HG03060 (cell line): ENCODE data around the gene PDCD7.
"Not testable (repeated sequence)": the region's sequence is repeated elsewhere in the genome, so short reads cannot be mapped to it uniquely, and the experiment has no call there.

ENCODE experiments used
- ATAC-seq: cut with Tn5 transposase; IDR thresholded peaks from one replicate; pipeline ENCODE4 v1.9.1; 2021; ENCODE audit warnings: low read depth, moderate number of reproducible peaks; ENCODE audit not compliant: unreplicated experiment

PDCD7 gene

DNA sequence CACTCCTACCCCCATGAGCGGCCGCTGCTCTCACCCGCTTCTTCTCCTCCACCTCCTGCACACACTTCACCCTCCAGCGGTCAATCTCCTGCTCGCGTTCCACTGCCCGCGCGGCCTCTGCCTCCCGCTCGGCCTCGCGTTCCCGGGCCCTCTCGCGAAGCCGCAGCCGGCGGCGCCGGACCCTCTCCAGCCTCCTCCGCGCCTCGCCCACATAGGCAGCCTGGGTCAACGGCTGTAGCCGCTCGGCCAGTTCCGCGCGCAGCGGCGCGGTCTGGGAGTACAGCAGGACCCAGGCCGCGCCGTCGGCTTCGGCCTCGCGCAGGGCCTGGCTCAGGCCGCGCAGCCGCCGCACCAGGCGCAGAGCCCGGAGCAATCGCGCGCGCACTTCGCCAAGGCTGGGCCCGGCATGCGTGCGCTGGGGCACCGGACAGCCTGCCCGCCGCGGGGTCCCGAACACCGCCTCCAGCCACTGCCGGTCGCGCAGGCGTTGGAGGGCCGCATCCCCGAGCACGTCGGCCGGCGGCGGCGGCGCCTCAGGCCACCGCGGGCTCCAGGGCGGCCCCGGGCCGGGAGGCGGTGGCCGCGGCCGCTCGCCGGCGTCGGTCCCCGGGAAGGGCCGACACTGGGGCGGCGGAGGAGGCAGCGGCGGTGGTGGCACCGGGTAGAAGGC lies 595 bp downstream of the PDCD7 start:
- ATAC-seq, result no peak

DNA sequence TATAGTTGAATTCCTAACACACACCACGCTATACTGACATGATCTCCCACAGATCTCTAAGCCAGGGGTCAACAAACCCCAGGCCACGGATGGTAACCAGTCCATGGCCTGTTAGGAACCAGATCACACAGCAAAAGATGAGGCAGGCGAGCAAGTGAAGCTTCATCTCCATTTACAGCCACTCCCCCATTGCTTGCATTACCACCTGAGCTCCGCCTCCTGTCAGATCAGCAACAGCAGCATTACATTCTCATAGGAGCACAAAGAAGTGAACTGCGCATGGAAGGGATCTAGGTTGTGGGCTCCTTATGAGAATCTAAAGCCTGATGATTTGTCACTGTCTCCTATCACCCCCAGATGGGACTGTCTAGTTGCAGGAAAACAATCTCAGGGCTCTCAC lies 2.7 kb downstream of the PDCD7 start:
- ATAC-seq, result no peak

DNA sequence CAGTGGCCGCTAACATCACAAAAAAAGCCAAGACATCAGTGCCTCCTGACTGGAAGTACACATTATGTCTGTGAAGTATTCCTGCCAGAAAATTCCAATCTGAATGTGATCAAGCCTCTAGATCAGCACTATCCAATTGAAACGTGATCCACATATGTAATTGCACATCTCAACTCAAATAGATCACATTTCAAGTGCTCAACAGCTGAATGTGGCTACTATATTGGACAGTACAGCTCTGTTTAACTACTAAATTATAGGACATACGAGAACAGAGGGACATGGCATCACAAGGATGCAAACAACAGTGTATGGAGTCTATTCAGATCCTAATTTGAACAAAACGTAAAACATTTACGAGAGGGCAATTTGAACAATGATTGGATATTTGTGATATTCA lies 18.1 kb downstream of the PDCD7 start:
- no peak for ATAC-seq

DNA sequence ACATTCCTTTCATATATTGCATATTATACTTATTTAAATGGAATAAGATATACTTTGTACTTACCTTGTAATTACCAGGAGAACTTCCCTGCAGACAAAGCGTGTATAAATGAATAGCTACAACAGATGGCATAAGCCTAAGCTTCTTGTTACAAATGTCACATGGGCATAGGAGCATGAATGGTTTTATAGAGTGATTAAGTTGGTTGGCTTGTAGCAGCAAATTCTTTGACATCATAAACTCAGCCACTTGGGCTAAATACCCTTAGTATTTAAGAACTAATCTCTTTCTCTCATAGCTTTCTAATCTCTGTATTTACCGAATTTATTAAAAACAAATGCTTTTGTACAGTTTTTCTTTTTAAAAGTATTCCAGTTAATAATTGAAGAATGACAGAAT lies 18.5 kb downstream of the PDCD7 start, which contains the start of gene UBAP1L:
Gene UBAP1L (minus strand): TSS at position 115 of the 400 bp plus-strand sequence. CDS start 8,985 bp downstream, outside the sequence.
- ATAC-seq, result no peak

DNA sequence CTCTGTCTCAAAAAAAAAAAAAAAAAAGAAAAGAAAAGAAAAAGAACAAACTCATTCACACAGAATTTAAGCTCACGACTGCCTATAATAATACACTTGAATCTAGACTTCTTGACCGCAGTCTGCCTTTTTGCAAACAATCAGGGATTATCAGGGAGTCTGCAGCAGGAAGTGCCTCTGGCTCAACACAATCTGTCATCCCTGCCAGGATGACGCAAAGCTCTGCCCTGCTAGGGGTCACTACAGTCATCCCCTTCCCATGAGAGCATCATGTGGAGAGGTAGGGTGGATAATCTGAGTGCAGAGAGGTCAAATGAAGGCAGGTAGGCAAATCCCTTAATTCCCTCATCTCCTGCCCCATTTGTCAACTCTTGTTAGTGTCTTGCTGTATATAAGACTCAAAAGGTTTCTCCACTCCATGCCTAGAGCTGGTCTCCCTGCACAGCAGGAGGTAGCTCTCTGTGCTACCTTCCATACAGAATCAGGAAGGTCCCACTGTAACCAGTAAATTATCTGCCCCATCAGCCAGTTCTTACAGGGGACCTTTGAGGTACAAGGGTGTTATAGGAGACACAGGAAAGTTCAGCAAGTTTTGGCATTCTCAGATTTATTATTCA lies 22.8 kb downstream of the PDCD7 start:
- ATAC-seq, result no peak

DNA sequence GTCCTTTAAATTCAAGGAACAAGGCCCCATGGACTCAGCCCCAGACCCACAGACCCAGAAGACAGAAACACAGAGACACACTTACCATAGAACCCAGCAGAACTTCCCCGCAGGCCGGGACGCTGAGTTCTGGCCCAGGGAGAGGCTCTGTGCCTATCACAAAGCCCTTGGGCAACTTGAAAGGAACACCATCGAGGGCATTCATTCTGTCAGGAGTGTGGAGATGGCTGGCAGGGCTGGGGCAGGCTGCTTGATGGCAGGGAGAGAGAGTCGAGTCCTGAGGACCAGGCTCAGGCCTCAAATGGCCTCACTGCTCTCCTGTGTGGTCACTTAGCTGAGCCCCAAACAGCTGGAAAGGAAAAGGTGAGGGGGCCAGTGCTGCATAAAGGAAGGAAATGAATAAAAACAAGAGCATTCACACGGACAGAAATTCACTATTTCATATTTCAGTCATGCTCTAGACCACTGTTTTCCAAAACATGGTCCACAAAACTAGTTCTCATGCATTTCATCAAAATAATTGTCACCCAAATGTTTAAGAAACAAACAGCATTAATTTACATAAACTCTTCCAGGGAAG lies 27.5 kb downstream of the PDCD7 start:
- ATAC-seq, result no peak

DNA sequence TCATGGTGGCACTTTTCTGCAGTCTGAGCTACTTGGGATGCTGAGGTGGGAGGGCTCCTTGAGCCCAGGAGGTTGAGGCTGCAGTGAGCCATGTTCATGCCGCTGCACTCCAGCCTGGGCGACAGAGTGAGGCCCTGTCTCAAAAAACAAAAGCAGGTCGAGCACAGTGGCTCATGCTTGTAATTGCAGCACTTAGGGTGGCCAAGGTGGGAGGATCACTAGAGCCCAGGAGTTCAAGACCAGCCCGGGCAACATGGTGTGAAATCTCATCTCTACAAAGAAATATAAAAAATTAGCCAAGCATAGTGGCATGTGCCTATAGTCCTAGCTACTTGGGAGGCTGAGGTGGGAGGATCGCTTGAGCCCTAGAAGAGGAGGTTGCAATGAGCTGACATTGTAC lies 28.6 kb downstream of the PDCD7 start:
- no peak for ATAC-seq

DNA sequence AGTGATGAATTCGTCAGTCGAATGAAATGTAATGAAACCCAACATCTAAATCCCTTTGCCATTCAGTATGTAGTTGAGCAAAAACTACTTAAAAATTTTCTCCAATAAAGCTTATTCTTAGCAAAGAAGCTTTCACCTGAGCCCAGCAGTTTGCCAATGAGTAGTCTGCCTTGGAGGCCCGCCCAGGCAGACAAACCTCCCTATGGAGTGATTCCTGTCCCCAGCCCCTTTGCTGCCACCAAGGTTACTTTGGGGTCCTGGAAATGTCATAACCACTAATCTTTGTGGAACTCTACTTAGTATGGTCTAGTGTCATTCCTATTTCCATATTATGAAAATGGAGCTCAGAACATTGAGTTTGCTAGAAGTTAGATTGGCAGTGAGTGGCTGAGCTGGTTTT lies 30.7 kb downstream of the PDCD7 start:
- no peak for ATAC-seq

DNA sequence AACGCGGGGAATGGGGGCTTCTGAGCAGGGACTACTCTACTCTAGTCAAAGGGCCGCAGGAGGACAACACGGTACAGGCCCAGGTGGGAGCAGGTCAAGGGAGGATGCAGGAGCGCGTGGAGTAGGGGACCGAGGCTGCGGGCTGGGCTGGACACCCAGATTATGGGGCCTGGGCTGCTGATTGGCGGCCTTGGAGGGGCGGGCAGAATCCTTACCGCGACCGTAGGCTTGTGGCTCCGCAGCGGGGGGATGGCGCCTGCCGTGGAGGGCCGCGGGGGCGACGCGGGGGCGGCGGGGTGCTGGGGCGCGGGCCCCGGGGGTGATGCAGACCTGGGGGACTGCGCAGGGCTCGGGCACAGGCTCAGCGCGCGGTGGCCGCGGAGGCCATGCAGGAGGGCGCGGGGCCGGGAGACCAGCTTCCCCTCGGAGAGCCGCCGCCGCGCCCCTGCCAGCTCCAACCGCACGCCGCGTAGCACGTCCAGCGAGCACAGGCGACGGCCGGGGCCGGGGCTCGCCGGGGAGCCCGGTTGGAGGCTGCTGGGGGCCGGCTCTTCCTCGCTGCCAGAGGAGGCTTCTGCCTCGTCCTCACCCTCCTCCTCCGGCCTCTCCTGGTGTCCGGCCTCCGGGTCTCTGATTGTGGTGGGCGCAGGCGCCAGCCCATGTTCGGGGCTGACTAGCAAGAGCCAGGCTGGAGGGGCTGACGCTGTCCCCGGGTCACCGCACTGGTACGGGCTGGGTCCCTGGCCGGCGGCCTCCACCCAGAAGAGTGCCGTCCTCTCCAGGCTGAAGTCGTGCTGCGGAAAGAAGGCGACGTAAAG lies 31.5 kb downstream of the PDCD7 start:
- ATAC-seq, result no peak

DNA sequence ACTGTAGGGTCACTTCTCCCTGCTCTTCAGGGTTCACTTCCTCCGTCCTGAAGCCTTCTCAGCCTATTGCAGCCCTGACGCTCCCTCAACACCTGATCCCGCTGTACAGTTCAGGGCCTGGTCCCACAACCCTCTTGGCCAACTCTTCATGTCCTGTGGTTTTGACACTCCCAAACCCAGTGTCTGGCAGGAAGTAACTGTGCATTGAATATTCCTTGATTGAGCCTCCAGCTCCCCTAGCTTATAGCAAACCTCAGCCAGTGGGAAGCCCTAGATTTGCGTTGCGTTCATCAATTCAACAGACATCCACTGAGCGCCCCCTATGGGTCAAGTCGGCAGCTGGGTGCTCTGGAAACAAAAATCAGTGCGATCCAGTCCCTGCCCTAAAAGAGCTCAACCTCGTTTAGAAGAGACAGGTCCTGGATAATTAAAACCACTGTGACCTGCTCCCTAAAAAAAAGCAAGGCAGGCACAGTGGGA lies 32.2 kb downstream of the PDCD7 start:
- no peak for ATAC-seq

DNA sequence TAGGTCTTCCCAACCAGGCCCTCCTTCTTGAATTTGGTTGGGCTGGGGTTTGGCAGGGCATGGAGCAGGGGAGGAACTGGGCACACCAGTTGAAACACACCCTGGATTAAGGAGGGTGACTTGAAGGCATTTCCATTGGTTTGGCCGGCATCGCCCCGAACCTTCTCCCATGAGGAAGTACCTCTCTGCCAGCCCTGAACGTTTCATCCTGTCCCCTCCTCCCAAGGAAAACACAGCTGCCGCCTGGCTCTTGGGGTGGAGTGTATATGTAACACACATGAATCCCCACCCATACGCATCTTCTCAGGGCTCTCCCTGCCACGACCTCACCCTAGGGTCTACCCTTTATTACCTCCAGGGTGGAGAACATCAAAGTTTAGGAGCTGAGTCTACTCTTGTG lies 33.2 kb downstream of the PDCD7 start:
- ATAC-seq, result no peak

DNA sequence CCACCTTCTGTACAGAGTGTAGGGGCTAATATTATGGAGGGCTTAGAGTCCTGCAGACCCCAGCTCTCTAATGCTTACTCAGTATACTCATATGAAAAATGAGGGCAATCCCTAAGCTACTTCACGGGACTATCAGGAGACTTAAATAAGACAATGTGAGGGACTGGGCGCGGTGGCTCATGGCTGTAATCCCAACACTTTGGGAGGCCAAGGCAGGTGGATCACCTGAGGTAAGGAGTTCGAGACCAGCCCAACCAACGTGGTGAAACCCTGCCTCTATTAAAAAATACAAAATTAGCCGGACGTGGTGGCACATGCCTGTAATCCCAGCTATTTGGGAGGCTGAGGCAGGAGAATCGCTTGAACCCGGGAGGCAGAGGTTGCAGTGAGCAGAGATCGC lies 33.8 kb downstream of the PDCD7 start:
- ATAC-seq, result not testable (repeated sequence)

DNA sequence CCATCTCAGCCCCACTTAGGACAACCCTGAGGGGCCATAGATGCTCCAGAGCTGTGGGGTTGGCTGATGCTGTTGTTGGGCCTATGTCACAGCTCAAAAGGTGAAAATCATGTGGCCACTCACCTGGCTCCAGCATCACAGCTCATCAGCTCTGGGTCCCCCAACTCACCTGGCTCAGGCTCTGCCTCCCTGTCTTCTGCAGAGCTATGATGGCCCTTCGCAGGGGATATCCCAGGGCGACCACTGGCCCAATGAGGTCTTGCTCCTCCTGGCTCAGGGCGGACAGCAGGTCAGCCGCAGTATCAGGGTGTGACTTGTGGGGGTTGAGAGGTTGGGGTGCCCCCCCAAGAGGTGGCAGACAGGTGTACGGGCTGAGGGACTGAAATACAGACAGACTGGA lies 34.3 kb downstream of the PDCD7 start:
- ATAC-seq, result no peak

DNA sequence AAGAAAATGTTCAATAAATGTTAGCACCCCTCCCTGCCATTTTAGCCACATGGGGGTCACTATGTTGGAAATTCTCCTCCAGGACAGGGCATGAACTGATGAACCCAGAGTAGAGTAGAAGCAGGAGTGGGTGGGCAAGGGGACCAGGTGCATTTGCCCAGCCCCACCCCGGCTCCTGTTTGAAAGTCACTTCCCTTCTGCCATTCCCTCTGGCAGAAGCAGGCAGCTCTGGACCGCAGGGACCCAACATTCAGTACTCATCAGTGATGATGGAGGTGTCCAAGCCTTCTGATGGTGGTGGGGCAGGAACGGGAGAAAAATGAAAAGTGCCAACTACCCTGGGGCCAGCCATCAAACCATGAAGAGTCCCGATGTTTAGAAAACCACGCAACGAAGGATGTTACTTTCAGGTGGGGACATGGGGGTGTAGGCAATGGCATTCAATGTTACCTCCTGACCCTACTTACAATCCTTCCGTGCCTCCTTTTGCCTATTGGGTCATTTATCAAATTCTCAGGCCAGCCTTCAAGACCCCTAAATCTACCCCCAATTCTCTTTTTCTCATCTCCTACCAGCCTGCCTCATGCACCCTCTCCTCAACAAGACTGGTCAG lies 35.9 kb downstream of the PDCD7 start:
- ATAC-seq, result no peak

DNA sequence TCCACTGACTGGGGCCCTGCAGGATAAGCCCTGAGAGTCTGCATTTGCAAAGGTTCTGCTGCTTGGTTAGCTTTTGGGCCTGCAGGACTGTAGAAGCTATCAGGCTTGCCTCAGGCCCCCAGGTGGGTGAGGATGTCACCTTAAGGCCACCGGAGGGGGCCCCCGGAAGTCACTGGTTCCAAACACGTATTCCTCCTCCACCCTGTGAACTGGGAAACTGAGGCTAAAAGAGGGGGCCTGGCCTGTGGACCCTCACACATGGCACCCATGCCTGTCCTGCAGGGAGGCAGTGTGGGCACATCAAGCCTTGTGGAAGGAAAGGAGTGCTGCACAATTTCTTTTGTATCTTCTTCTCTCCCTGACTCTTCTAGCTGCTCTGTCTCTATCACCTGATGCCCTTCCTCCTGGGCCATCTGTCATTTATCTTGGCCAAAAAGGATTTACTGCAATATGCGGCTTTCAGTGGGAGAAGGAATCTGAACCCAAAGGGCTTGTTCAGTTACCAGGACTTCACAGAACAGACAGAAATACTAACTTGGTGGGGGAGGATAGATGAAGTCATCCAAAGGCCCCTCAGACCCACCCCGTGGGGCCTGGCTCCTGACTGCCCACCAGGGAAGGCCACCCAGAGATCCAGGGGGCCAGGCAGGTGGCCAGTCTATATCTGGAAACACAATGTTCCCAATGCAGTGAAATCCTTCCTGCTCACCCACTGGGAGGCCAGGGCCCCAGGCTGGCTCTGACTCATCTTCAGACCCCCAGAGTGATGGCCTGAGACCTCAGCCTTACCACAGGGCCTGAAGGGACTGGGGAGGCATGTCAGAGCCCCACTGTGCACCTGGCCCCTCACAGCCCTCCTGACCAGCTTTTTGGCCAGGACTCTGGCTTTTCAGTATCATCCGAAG lies 36.9 kb downstream of the PDCD7 start:
- no peak for ATAC-seq

DNA sequence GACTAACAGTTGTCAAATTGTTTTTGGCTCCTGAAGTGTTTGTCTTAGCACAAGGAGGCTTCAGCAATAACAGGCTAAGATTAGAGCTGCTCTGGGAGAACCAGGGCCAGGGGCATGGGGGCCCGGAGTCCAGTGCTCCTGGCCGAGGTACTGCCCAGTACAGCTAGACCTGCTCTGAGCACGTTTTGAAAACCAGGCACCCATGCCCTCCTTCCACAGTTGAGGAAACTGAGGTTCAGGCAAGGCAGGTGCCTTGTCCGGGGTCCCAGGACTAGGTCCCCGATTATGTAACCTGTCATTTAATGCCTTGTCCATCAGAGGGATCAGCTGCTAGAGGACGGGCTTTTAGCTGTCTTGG lies 37.9 kb downstream of the PDCD7 start:
- ATAC-seq, result no peak

DNA sequence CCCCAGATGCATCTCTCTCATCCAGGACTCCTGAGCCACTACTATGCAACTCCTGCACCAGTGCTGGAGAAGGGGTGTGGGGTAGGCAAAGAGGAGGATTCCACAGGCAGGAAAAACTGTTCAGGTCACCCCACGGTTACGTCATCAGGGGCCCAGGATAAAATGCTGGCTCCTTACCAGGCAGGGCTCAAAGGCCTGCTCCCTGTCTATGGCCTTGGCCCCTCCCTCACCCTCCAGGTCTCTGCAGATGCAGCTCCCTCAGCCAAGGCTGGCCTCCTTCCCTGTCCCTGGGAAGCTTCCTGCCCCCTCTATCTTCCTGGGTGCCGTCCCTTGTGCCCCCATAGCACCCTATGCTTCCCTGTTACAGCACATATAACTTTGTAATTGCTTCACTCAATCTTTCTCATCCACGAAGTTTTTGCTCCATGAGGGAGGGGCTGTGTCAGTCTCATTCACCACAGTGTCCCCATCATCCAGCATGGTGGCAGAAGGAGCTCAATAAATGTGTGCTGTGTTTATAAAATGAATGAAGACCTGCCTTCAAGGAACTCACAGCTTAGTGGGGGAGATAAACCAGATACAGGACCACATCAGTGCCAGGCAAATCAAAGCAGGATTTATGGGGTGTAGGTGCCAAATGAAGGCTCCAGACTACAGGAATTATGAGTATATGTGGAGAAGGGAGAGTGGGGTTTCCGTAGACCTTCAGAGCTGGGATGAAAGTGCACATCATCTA lies 38.4 kb downstream of the PDCD7 start:
- ATAC-seq, result no peak

DNA sequence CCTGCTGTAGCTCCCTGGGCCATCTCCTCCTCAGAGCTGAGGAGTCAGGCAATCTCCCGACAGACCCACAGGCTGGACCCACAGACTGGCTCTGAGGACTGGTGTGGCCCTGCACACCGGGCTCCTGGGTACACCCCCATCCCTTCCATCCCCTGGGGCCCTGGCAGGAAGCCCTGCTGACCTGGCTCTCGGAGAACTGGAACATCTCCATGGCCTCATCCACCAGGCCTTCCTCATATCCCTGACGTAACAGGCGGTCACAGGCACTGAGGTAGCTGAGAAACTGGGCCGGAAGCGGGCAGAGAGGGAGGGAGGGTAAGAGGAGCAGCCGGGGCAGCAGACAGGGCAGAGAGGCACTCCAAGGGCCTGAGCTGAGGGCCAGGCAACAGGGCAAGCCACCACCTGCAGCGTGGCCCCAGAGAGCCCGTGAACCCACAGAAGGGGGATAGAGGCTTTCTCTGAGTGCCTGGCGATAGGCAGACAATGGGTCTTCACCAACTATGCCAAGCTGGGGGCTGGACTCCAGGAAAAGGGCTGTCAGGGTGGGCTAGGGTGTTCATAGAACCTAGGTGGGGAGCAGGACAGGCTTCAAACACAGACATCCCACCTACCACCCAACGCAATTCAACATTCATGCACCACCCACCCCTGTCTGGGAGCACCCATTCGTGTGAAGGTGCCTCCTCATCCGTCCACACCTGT lies 39.2 kb downstream of the PDCD7 start:
- ATAC-seq, result no peak

DNA sequence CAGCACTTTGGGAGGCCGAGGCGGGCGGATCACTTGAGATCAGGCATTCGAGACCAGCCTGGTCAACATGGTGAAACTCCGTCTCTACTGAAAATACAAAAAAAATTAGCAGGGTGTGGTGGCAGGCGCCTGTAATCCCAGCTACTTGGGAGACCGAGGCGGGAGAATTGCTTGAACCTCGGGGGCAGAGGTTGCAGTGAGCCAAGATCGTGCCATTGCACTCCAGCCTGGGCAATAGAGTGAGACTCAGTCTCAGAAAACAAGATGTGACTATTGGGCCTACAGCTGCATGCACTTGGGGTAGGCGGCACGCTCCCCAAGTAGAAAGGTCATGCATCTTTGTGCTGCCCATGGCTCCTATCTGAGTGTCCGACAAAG lies 39.8 kb downstream of the PDCD7 start:
- not testable (repeated sequence) for ATAC-seq
